ENCODE measurements around the gene RUNX2.

DNA sequence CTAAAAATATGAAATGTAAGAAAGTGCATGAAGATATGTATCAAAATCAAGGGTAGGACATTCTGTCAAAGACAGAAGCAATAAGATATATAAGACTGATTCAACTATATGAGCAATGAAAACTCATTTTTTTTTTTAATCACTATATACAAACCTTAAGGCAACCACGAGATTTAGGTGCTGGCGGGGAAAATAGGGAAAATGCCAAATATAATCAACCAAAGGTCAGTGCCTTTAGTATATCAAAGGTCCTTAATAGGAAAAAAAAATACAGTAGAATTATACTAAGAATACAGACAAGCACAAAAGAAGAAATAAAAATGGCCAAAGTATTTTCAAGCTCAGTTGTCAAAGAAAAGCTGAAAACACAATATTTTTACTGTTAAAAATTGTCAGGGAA lies 25.5 kb downstream of the RUNX2 start:
- TF ChIP-seq, protein P1, sequence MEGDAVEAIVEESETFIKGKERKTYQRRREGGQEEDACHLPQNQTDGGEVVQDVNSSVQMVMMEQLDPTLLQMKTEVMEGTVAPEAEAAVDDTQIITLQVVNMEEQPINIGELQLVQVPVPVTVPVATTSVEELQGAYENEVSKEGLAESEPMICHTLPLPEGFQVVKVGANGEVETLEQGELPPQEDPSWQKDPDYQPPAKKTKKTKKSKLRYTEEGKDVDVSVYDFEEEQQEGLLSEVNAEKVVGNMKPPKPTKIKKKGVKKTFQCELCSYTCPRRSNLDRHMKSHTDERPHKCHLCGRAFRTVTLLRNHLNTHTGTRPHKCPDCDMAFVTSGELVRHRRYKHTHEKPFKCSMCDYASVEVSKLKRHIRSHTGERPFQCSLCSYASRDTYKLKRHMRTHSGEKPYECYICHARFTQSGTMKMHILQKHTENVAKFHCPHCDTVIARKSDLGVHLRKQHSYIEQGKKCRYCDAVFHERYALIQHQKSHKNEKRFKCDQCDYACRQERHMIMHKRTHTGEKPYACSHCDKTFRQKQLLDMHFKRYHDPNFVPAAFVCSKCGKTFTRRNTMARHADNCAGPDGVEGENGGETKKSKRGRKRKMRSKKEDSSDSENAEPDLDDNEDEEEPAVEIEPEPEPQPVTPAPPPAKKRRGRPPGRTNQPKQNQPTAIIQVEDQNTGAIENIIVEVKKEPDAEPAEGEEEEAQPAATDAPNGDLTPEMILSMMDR (IDR thresholded peaks at IDR 0.05; ENCODE audit: poor library complexity): no peak
- TF ChIP-seq EZH2phosphoT487 (IDR thresholded peaks at IDR 0.05; ENCODE audit: low read depth, severe bottlenecking, unreplicated experiment) (no peak), EZH2 (IDR thresholded peaks at IDR 0.05; ENCODE audit: borderline replicate concordance) (no peak)

Data from hepatocyte (in vitro differentiated cells).